Heart right ventricle (tissue), 16 donors: ENCODE measurements around the gene HYAL3. TPM values are rescaled to one million over a fixed set of nuclear protein-coding genes. Genes with fewer than 3 reads are reported as not detected.
A peak's percentile ranks its signal among the peaks of the same experiment; 100 is the strongest.

Experiments
- ATAC-seq, 8 donors: fragments of 200-7000 bp; cut with Tn5 transposase; one replicate each; pipeline ENCODE4 v1.9.1; 2020; ENCODE audit warnings: mild to moderate bottlenecking in 8 of 8, moderate library complexity in 8 of 8, moderate number of reproducible peaks in 1 of 8
- DNase-seq, 2 donors: peaks; one replicate each; pipeline ENCODE4 v3.0.0-alpha.2; 2020
- H3K27ac ChIP-seq, 10 donors: fragments of 200-600 bp; sonication (generic) in 2 of 10; one replicate each; pipeline versions ENCODE4 v1.5.0 to v1.8.0; 2020 to 2022; ENCODE audit warnings: mild to moderate bottlenecking in 3 of 10
- H3K27me3 ChIP-seq, 7 donors: fragments of 200-600 bp; one replicate each; pipeline ENCODE4 v1.8.0; 2021 to 2022; ENCODE audit warnings: mild to moderate bottlenecking in 2 of 7
- H3K36me3 ChIP-seq, 9 donors: fragments of 200-600 bp; sonication (generic) in 1 of 9; one replicate each; pipeline versions ENCODE4 v1.5.0 to v1.8.0; 2020 to 2022; ENCODE audit warnings: mild to moderate bottlenecking in 2 of 9
- H3K4me1 ChIP-seq, 9 donors: fragments of 200-600 bp; sonication (generic) in 1 of 9; one replicate each; pipeline versions ENCODE4 v1.5.0 to v1.8.0; 2020 to 2022; ENCODE audit warnings: mild to moderate bottlenecking in 4 of 9
- H3K4me3 ChIP-seq, 10 donors: fragments of 200-600 bp; sonication (generic) in 2 of 10; one replicate each; pipeline versions ENCODE4 v1.5.0 to v1.8.0; 2020 to 2022; ENCODE audit warnings: mild to moderate bottlenecking in 7 of 10, moderate library complexity in 2 of 10
- H3K9me3 ChIP-seq, 11 donors: fragments of 200-600 bp in 10 of 11; sonication (generic) in 2 of 11; one replicate each; pipeline versions ENCODE4 v1.5.0 to v1.8.0; 2013 to 2022; ENCODE audit warnings: mild to moderate bottlenecking in 2 of 11, control low read depth in 1 of 11, moderate library complexity in 1 of 11
- WGBS, 2 donors: extraction: QIAGEN DNeasy Blood & Tissue Kit; methylation state at CpG; one replicate each; pipeline ENCODE4 v1.1.7; 2013; ENCODE audit warnings: inconsistent platforms in 1 of 2; 5-methylcytosine and 5-hydroxymethylcytosine counted together
- intact Hi-C, 10 donors: fragments of 100-400 bp; cut with DNase I; formaldehyde crosslinking; loops; one replicate each; pipeline versions ENCODE4 v1.11.1 to v1.14.2; 2022
- polyA plus RNA-seq, 2 donors: library from polyadenylated mRNA; stranded (reverse); fragments of 200-250 nt; gene quantifications; one replicate each; pipeline ENCODE4 v1.2.3, GENCODE V29; 2013
- total RNA-seq, 10 donors: library from RNA; stranded (reverse); fragmentation: NEBNext Ultra II Directional in 3 of 10; extraction: Animal tissue kit (Norgen Biotek cat#: 25700) in 3 of 10; gene quantifications; one replicate each; pipeline versions ENCODE4 v1.2.1 to v1.2.4, GENCODE V29; 2021 to 2023
- TF ChIP-seq, protein P1 (sequence below), 9 donors: fragments of 200-600 bp; sonication (generic) in 2 of 9; IDR thresholded peaks; one replicate each; pipeline versions ENCODE4 v1.5.0 to v1.8.0; 2021 to 2022; ENCODE audit warnings: antibody characterized with exemption in 9 of 9, mild to moderate bottlenecking in 5 of 9, moderate library complexity in 1 of 9
- donor health status: Arrhythmogenic right ventricular cardiomyopathy.
- donor health status: ischemic (EF 13 %, LVEDD 7.1; RV severe dilation, severe dysfunction).
- donor health status: healthy with polysubstance abuse.
- donor health status: DM: no; HTN: yes; CAD: no.
- donor health status: DM: no; HTN: no; CAD: no.
- donor health status: ischemic (EF 25% LVEDD 6.9; RV normal size, moderate dysfunction).
- donor health status: ischemic (EF 25% LVEDD 5.7; RV mildly dilated, moderate dysfunction).
- donor health status: healthy.
- donor health status: DM: yes; HTN: yes; CAD: no.
- donor health status: Ischemic cardiomyopathy.
- donor health status: ischemic (EF 35%, LVEDD 5.7; RV mildly dilated, moderate dysfunction).
- donor health status: nonischemic (EF 11% LVEDD 7.7; RV severe dilation, severe dysfunction).
- donor health status: DM: yes; HTN: yes; CAD: no.
- donor health status: PGD.
- donor health status: ischemic (EF 29% LVEDD 5.4; RV normal size, mild dysfunction).
- donor health status: nonischemic (EF 23%, LVEDD 6.1; RV moderate dilation, normal function).

Gene HYAL3
- total and polyA plus RNA-seq, 12 donors: 0.80 to 3.0 (median 2.0) TPM

DNA sequence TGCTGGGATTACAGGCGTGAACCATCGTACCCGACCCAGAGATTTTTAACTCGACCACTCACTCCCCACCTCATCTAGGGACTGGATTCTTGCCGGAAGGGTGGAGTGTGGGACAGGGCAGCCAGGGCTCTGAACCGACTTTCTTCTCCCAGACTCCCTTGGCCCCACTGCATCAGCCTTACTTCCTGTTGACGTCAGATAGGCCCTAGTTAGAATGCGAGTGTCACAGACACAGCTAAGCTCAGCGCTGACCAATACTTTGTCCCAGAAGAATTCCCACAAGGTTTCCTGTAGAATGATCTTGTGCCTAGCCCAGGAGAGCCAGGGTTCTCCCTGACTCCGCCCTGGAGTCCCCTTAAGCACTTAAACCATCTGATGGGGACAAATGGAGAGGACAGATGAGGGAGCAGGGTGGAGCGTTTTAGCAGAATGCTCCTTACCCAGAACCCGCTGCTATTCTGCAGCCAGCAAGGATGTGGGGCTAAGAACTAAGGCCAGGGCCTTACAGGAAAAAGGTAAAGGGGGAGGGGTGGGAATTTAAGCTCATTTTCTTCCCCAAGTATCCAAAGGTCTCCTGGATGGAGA is 34.6 kb upstream of the HYAL3 start:
- peak overlapping the region in 9 of 10 donors; percentile 10 to 99 (median 82) for H3K4me3 ChIP-seq
- intact Hi-C loops: no loop called here
- peak overlapping the region; percentile 88 to 100 (median 97) for H3K27ac ChIP-seq
- TF ChIP-seq, protein P1, sequence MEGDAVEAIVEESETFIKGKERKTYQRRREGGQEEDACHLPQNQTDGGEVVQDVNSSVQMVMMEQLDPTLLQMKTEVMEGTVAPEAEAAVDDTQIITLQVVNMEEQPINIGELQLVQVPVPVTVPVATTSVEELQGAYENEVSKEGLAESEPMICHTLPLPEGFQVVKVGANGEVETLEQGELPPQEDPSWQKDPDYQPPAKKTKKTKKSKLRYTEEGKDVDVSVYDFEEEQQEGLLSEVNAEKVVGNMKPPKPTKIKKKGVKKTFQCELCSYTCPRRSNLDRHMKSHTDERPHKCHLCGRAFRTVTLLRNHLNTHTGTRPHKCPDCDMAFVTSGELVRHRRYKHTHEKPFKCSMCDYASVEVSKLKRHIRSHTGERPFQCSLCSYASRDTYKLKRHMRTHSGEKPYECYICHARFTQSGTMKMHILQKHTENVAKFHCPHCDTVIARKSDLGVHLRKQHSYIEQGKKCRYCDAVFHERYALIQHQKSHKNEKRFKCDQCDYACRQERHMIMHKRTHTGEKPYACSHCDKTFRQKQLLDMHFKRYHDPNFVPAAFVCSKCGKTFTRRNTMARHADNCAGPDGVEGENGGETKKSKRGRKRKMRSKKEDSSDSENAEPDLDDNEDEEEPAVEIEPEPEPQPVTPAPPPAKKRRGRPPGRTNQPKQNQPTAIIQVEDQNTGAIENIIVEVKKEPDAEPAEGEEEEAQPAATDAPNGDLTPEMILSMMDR (IDR thresholded peaks at IDR 0.05): no peak
- 35 to 43% methylated on average over 12 of the region's 12 CpGs for WGBS, 2 donors
- ATAC-seq (peak; percentile 4 to 67 (median 53)), DNase-seq (peak in 1 of 2 donors; percentile 91)
- no peaks in the 10 kb centered on the region for H3K27me3 ChIP-seq
- H3K36me3 ChIP-seq: peaks cover 8 to 57% (median 34%) of the 10 kb centered on the region in 9 donors
- H3K9me3 ChIP-seq: no peaks in the 10 kb centered on the region
- peaks cover 13 to 63% (median 59%) of the 10 kb centered on the region in 9 donors for H3K4me1 ChIP-seq

GRCh38 chr3:50331364-50331907 is 32.2 kb upstream of the HYAL3 start:
- DNase-seq (no peak), ATAC-seq (no peak)
- H3K9me3 ChIP-seq: no peaks in the 10 kb centered on the region
- peaks cover 12 to 67% (median 63%) of the 10 kb centered on the region in 9 donors for H3K4me1 ChIP-seq
- TF ChIP-seq, protein P1 (IDR thresholded peaks at IDR 0.05): no peak
- H3K36me3 ChIP-seq: peaks cover 8 to 57% (median 34%) of the 10 kb centered on the region in 9 donors
- no peaks in the 10 kb centered on the region for H3K27me3 ChIP-seq
- intact Hi-C loops: no loop called here
- WGBS, 2 donors: 93 to 97% methylated on average over 19 of the region's 19 CpGs
- no peak overlapping the region for H3K4me3 ChIP-seq
- H3K27ac ChIP-seq: peak overlapping the region in 2 of 10 donors; percentile 36 to 96

- Histone ChIP-seq H3K4me1 (peaks cover 10 to 65% (median 54%) of the 10 kb centered on the region in 9 donors), H3K4me3 (no peak overlapping the region), H3K27ac (peak overlapping the region in 2 of 10 donors; percentile 30 to 36), H3K27me3 (no peaks in the 10 kb centered on the region), H3K36me3 (peaks cover 8 to 59% (median 40%) of the 10 kb centered on the region in 9 donors), H3K9me3 (no peaks in the 10 kb centered on the region)
- DNase-seq (no peak), ATAC-seq (no peak)
- intact Hi-C loops: no loop called here
- WGBS, 2 donors: 89 to 92% methylated on average over 10 of the region's 10 CpGs
- TF ChIP-seq, protein P1 (IDR thresholded peaks at IDR 0.05): no peak
These were observed 31.1 kb upstream of the HYAL3 start for GRCh38 chr3:50330330-50330729.

DNA sequence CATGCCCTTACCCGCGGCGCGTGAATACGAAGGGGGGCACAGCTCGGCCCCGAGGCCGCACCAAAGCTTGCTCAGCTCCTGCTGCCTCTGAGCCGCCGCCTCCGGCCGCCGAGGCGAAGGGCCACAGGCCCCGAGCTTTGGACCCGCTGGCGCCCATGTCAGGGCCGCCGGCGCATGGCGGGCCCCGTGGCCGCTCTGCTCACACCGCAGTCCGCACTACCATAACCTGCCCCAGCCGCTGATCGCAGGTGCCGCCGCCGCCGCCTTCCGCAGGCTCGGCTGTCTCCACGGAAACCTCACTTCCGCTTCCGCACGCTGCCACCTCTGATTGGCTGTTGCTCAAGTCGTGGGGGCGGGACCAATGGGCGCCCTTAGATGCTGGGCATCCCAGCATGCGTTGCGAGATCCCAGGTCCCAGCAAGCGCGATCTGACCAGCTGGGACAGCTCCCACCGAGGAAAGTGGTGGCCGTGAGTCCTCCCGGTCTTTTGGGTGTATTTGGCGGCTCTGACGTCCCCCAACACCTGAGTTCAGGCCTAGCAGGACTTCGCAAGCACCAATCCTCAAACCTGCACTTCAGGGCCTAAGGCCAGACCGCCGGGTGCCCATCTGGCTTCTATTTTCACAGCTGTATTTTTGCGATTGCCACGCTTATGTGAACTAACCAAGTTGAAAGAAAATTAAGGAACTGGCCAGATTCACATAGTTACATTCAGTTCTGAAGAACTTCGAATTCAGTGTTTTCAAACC is 28.9 kb upstream of the HYAL3 start, which contains the start of gene TUSC2:
Gene TUSC2, minus strand, starts transcription at position 281 of the 749 bp plus-strand sequence. Its CDS starts 124 bp downstream, at position 157.
- ATAC-seq (peak; percentile 72 to 88 (median 84)), DNase-seq (peak; percentile 97)
- Histone ChIP-seq H3K27ac (peak within 1 kb of the TSS; percentile 50 to 93 (median 90)), H3K27me3 (no peaks in the 10 kb centered on the region), H3K36me3 (peaks cover 8 to 61% (median 40%) of the 10 kb centered on the region in 9 donors), H3K9me3 (no peaks in the 10 kb centered on the region), H3K4me3 (peak within 1 kb of the TSS; percentile 76 to 97 (median 90)), H3K4me1 (peaks cover 17 to 65% (median 55%) of the 10 kb centered on the region in 9 donors)
- intact Hi-C loops: loop anchor here in 1 of 10 donors (10.0 kb wide), 1 partner anchor 63 kb away; the partner anchor contains the start of gene SEMA3B
- WGBS, 2 donors: 3% methylated on average over 55 of the region's 55 CpGs
- TF ChIP-seq, protein P1 (IDR thresholded peaks at IDR 0.05): no peak
